ENCODE results near the gene HMSD.
"Not testable (repeated sequence)": the region's sequence is repeated elsewhere in the genome, so short reads cannot be mapped to it uniquely, and the experiment has no call there.

Gene HMSD, protein sequence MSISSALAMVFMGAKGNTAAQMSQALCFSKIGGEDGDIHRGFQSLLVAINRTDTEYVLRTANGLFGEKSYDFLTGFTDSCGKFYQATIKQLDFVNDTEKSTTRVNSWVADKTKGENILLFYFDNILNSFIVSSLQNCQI

DNA sequence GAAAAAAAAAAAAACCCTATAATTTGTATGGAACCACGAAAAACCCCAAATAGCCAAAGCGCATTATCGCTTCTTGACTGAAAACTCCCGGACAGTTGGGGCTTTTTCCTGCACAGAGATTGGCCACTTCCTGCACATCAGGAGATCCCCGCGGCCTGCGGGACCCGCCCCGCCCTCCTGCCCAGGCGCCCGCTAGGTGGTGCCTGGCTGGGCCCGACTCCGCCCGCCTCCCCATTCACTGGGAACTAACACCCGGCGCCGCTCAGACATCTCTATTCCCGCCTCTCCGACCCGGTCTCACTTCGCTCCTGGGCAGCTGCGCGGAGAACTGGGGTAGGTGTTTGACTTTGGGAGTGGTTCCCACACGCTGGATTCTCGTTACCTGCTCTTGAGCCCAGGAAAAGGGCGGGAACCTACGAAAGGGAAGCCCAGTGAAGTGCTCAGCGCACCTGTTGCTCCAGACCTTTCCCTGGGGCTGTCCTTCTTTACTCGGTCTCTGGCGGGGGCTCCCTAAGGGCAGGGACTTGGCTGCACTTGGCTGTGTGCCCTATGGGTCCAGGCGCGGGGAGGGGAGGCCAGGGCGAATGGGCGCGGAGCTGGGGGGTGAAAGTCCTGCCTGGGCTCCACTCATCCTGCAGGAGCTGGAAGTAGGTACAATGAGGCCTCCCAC, at the start of gene HMSD:
HMSD (plus strand) TSS at position 234 of the 670 bp plus-strand sequence. CDS start 4,155 bp downstream, outside the sequence.
- DNase-seq (ENCODE audit: low read depth in 2 of 2), result peak; percentile 36 to 45

DNA sequence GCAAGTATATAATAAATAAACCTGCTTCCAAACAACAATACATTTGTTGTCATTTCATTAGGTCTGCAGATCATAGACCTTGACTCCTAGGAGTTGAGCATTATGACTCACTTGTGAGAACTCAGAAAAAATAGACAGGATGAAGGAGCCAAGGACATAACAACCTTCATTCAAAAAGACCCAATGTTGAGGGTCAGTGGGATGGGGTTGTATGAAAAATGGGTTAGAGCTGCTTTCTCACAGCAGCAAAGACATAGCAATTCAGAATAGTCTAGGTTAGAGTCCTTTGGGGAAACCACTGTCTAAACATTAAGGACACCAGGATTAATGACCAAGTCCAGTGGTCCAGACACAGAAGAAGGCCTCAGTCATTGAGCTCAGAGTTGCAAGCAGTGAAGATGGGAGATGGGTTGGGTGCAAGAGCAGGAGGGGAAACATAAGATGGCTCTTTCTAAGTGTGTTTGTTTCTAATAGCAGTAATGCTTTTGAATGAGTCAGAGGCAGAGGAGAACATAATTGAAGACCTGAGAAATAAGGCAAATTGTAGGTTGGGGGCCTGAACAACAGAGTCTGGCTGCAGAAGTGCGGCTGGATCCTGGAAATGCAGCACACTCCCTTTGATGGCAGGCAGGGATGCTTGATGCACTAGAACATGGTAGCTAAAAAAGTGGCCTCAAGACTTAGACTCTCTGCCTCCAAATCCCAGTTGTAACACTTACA, 45.1 kb upstream of the HMSD start:
- no peak for DNase-seq (ENCODE audit: low read depth in 2 of 2)

DNA sequence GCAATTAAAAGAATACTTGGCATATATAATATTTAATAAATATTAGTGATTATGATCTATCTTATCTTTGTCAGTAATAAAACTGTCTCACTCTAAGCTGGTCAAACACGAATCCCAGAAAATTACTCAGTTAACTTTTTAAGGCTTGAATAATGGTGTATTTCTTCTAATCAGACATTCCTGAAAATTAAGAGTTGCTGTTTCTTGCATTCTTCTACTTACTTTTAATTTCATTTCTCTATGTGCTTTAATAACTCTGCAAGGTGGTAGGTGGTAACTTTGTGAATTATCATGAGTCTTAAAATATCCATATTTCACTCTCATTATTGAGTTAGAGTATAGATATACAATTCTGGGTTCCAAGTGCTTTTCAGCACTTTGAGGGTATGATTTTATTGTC, 44.4 kb upstream of the HMSD start:
- DNase-seq (ENCODE audit: low read depth in 2 of 2), result no peak

DNA sequence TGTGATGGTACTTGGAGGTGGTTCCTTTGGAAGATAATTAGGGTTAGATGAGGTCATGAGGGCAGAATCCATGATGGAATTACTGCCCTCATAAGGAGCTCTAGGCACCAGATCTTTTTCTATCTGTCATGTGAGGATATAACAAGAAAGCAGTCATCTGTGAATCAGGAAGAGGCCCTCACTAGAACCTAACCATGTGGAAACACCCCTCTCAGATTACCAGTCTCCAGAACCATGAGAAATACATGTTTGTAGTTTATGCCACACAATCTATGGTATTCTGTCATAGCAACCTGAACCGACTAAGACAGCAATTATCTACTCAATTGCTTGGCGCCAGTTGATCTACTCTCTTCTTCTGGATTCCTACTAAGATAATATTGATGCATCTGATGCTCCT, 43.7 kb upstream of the HMSD start:
- no peak for DNase-seq (ENCODE audit: low read depth in 2 of 2)

DNA sequence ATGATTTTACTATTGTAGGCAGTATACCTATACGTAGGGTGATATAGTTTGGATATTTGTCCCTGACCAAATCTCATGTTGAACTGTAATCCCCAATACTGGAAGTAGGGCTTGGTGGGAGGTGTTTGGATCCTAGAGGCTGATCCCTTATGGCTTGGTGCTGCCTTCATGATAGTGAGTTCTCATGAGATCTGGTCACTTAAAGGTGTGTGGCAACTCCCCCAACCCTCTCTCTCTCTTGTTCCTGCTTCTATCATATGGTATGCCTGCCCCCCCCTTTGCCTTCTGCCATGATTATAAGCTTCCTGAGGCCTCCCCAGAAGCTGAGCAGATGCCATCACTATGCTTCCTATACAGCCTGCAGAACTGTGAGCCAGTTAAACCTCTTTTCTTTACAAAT, 43.0 kb upstream of the HMSD start:
- no peak for DNase-seq (ENCODE audit: low read depth in 2 of 2)

DNA sequence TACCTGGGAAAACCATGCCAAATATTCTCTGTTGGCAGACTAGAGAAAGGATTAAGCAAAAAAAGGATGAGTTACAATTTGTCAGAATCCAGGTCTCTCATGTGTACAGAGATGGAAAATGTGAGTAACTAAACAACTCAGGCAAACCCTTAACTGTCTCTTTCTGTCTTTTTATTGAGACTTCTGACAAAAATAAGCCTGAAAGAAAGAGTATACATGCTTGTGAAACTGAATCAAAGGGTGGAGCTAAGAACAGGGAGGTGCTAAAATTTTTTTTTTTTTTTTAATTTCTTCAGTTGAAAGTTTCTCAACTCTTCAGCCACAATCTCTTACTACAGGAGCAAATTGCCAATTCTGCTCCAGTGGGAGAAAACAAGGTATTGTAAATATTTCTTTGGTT, 41.4 kb upstream of the HMSD start, which contains the start of gene SERPINB10:
SERPINB10 (plus strand) TSS at position 295 of the 400 bp plus-strand sequence. CDS start 7,553 bp downstream, outside the sequence.
- DNase-seq (ENCODE audit: low read depth in 2 of 2), result no peak

DNA sequence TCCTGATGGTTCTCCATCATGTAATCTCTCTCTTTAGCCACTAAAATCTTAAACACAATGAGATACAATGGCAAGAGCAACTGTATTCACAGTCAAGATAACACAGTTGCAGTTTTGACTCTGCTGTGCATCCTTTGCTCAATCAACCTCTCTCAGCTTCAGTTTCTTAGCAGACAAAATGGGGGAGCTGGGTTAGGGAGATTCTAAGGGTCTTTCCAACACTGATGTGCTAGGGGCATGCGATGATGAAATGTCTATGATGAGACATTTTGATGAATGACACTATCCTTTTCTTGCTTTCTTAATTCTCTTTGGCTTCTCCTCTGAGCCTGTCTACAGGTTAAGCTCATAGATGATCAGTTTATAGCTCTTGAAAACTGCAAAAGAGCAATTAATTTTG, 40.2 kb upstream of the HMSD start:
- no peak for DNase-seq (ENCODE audit: low read depth in 2 of 2)

DNA sequence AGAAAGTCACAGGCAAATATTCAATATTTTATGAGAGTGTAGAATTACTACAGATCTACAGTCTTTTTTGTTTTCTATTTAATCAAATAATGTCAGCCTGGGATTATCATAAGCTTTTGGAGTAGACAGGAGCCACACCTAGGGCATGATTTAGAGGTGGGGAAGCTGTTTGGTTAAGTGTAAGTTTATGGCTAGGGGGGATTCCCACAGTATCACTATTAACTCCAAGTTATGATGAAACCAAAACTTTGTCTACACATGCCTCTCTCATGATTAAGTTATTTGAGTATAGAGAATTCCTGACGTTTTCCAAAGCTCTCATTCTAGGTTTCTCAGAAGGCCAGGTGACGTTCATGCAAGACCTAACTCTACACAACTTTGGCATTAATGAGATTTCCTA, 39.2 kb upstream of the HMSD start:
- DNase-seq (ENCODE audit: low read depth in 2 of 2), result no peak

DNA sequence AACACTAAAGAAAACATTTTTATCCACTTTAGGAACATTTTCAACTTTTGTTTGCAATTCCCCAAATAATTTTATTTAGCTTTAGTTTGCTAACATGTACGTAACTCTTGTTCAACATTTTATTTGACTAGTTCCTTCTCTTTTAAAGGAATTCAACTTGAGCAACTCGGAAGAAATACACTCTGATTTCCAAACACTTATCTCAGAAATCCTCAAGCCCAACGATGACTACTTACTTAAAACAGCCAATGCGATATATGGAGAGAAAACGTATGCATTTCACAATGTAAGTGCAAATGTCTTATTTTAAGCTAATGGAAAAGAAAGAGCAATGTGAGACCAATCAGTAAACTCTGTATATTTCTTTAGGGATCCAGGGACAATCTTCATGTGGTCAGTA, 31.3 kb upstream of the HMSD start:
- DNase-seq (ENCODE audit: low read depth in 2 of 2), result no peak

DNA sequence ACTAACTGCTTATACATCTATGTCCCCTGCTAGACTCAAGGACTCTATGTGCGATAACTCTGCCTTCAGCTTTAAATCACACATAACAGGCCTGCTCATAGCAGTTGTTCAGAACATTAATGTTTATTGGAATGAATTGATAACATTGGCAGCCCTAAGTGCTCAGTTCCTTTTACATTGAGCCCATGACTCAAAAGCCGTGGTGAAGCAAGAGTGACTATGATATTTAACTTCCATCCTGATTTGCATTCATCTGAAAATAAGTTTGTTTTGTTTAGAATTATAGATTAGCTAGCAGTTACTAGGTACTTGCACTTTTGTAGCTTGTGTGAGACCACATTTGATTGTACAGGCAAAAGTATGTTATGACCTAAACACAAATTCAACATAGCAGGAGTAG, 27.1 kb upstream of the HMSD start:
- DNase-seq (ENCODE audit: low read depth in 2 of 2), result no peak

DNA sequence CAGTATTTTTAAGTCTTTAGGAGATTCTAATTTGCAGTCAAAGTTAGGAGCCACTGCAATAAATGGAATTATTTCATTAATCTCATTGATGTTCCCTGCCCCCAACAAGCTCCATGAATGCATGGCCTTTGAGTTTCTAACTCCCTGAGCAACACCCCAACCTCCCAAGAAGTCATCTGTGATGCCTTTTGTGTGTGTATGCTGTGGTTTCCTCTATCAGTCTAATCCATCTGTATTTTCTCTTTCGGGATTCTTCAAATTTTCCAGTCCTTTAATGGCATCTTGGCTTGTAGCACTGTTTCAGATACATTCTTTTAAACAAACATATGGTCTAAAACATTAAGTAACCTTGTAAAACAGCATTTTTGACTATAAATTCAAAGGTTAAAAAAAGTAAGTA, 24.6 kb upstream of the HMSD start:
- no peak for DNase-seq (ENCODE audit: low read depth in 2 of 2)

DNA sequence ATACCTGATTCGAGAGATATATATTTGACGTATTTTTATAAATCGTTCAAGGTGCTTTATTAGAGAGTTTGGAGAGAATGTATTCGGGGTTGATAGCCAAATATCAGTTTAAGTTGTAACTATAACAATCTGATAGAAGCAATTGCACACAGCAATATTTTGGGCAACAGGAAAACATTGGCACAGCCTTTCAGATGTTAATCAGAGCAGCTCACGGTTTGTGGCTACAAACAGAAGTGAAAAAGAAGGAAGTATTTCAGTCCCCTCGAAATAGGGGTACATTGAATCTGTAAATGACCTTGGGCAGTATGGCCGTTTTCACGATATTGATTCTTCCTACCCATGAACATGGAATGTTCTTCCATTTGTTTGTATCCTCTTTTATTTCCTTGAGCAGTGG, 20.8 kb upstream of the HMSD start:
- DNase-seq (ENCODE audit: low read depth in 2 of 2), result no peak

DNA sequence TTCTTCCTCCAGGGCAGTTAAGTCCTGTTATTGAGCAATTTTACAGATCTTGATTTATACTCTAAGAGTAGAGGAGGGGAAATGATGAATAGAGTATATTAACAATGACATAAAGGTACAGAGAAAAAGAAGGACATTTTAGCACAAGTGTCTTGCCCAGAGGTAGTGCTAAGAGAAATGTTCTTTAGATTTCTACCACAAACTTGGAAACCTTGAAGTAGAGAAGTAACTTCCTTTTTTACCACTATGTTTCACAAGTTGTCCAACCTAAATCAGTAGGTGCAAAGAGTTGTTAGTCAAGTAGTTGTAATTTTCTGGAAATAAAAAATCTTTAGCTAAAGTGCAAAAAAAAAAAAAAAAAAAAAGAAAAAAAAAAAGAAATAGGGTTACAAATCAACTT, 19.7 kb upstream of the HMSD start:
- not testable (repeated sequence) for DNase-seq (ENCODE audit: low read depth in 2 of 2)

DNA sequence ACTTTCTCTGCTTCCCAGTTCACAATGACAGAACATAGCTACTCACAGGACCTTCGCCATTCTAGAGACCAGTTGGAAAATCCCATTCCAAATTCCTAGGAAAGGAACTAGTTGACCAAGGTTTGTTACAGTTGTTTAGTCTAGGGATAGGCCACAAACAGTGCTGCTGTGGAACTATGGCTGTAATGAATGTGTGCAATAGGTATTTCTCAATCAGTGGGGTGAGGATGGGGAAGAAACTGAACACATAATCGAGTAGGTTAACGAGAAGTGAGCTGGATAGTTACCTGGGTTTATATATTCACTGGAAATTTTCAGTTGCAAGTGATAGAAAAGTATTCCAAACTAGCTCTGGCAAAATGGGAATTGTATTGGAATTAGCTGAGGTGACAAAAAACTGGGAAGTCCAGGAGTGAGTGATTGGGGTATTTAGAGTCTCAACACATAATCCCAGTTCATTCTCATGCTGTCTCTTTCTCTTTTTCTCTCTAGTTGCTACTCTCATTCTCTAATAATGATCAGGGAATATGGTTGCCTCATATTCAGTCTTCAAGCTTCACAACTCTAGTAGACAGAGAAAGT, 18.2 kb upstream of the HMSD start:
- DNase-seq (ENCODE audit: low read depth in 2 of 2), result no peak

DNA sequence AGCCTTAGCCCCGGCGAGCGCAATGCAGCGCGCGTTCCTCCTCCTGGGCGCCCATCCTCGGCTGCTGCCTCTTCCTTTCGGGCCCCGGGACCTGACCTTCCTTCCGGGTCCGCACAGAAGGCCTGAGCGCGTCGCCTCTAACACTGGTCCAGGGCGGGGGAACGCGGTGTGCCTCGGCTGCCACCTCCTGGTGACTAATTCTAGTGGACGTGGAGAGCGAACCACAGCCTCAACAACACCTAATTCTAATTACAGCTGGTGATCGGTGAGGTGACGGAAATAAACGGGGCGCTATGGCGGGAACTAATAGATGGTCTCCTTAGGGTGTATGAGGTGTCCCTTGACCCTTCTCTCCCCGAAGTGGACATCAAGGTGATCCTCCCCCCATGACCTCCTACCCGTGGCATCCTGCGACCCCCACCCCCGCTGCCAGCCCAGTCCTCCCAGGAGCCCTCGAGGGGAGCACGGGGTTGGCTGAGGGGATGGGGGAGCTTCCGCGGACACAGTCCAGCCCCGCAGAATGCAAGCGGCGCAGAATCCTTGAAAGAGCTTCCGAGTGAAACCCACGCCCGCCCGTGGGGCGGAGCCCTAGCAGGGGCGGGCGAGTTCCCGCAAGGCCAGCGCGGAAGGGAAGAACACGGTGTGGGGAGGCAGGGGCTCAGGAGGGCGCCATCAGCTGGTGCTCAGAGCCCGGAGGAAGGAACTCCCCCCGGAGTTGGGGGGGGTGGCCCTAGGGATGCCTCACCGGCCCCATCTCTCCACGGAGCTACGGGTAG, 12.8 kb upstream of the HMSD start:
- DNase-seq (ENCODE audit: low read depth in 2 of 2), result peak; percentile 33 to 49

DNA sequence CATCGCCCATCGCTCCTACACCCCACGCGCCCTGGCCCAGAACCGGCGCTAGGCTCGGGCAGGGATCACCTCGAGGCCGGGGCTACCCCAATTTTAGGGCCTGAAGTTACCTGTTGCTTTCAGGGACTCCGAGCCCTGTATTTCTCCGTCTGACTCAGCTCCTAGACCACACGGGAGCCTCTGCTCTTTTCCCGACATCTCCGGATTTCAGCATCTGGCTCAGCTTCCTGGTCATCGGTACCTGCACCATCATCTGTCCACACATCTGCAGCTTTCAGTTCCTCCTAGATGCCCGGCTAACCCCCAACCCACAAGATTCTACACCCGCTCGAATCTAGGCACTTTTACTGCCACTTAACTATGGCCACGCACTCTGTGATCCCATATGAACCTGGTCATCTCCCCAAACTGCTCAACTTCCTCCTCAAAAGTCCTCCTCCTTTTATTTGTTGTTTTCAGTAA, 12.1 kb upstream of the HMSD start:
- DNase-seq (ENCODE audit: low read depth in 2 of 2), result no peak

DNA sequence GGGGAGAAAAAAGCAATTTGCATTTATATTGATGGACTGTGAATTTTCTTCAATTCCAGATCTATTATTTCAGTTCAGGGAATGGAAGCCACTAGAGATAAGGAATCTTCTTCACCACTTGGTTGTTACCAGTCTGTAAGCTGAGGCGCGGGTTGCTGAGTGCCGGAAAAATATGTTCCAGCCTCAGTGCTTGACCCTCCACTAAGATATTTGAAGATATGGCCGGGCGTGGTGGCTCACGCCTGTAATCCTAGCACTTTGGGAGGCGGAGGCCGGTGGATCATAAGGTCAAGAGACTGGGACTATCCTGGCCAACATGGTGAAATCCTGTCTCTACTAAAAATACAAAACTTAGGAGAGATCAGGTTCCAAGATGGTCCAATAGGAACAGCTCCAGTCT, 9.1 kb upstream of the HMSD start:
- no peak for DNase-seq (ENCODE audit: low read depth in 2 of 2)

DNA sequence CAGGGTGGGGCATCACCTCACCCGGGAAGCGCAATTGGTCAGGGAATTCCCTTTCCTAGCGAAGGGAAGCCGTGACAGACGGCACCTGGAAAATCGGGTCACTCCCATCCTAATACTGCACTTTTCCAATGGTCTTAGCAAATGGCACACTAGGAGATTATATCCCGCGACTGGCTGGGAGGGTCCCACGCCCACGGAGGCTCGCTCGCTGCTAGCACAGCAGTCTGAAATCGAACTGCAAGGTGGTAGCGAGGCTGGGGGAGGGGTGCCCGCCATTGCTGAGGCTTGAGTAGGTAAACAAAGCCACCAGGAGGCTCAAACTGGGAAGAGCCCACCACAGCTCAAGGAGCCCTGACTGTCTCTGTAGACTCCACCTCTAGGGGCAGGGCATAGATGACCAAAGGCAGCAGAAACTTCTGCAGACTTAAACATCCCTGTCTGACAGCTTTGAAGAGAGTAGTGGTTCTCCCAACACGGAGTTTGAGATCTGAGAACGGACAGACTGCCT, 8.5 kb upstream of the HMSD start:
- not testable (repeated sequence) for DNase-seq (ENCODE audit: low read depth in 2 of 2)

DNA sequence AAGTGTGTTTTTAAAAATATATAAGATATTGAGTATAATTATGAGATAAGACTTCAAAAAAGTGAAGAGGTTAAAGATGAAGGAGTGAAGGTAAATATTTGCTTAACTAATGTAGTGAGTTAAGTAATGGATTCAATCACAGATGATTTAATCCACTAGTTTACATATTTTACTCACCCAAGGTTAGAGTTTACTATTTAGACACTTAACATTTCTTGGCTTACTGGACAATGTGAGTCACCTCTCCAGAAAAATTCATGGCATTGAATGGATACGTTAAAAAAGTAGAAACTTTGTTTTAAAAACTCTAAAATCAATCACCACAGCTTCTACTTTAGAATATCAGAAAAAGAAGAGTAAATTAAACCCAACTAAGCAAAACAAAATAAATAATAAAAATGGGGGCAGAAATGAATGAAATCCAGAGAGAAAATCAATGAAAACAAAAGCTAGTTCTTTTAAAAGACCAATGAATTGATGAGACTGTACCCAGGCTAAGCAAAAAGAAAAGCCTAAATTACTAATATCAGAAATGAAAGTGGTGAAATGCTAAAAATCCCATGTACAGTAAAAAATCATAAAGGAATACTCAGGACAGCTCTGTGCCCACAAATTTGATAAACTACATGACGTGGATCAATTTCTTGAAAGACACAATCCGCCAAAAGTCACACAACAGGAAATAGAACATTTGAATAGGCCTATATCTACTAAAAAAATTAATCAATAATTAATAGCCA, 1.9 kb upstream of the HMSD start:
- no peak for DNase-seq (ENCODE audit: low read depth in 2 of 2)

DNA sequence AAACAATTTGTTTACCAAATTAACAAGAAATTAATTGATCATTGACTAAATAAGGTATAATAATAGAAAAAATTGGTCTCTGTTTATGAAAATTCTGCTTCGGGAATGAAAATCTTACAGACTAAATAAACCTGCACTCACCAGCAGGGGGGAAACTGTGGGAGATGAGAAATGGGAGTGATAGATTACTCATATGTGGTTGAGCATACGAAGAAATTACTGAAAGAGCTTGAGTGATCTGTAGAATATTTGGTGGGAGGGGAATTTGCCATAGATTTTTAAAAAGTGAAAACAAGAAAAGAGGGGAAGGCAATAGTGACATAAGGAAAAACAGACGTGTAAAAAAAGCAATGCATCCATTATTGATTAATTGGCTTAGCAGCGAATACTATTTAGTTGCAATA, 2.2 kb downstream of the HMSD start:
- no peak for DNase-seq (ENCODE audit: low read depth in 2 of 2)

DNA sequence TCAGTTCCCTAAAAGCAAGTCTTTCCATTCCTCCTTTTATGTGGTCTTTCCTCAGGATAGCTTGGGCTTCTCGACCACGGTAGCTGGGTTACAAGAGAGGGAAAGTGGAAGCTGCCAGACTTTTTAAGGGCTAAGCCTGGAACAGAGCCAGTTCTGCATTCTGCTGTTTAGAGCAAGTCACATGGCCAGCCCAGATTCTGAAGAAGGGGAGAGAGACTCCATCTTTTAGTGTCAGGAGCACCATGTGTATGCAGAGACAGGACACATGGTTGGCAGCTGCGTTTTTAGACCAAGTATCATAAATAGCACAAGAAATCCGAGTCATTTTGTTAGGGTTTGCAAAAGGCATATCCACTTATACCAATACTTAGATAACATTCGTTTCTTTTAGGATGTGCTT, 4.7 kb downstream of the HMSD start:
- DNase-seq (ENCODE audit: low read depth in 2 of 2), result no peak
